HepG2 (cell line): ENCODE results near the gene TPI1. TPM values are rescaled to one million over a fixed set of nuclear protein-coding genes. Genes with fewer than 3 reads are reported as not detected.
A peak's percentile ranks its signal among the peaks of the same experiment; 100 is the strongest.

Experiments
- CSRNP1 ChIP-seq: sonication (generic); formaldehyde crosslinking; IDR thresholded peaks from 2 replicates; pipeline ENCODE4 v1.8.1; 2023; ENCODE audit warnings: mild to moderate bottlenecking, missing genetic modification reagents
- DMAP1 ChIP-seq: IDR thresholded peaks from 2 replicates; pipeline ENCODE4 v1.6.1; 2016
- ETV6 ChIP-seq: sonication (generic); formaldehyde crosslinking; conservative IDR thresholded peaks from 2 replicates; pipeline ENCODE4 v1.4.0; 2020; ENCODE audit warnings: missing genetic modification reagents
- FLYWCH1 ChIP-seq: sonication (generic); formaldehyde crosslinking; IDR thresholded peaks from 2 replicates; pipeline ENCODE4 v1.8.1; 2023; ENCODE audit warnings: mild to moderate bottlenecking, missing genetic modification reagents
- FOXA1 ChIP-seq, 2 experiments: fragments of 450-650 bp in 1 of 2; sonication (generic) in 1 of 2; formaldehyde crosslinking in 1 of 2; IDR thresholded peaks; 2 replicates each; pipeline versions ENCODE4 v1.4.0 to v1.6.1; 2016 to 2020; ENCODE audit warnings: missing genetic modification reagents in 1 of 2
- KDM2A ChIP-seq: sonication (generic); formaldehyde crosslinking; IDR thresholded peaks from 2 replicates; pipeline ENCODE4 v1.4.0; 2020; ENCODE audit warnings: low read depth, missing genetic modification reagents, borderline replicate concordance
- KDM6A ChIP-seq: IDR thresholded peaks from 2 replicates; pipeline ENCODE4 v1.6.1; 2016; ENCODE audit warnings: low read depth
- MTF1 ChIP-seq: sonication (generic); formaldehyde crosslinking; IDR thresholded peaks from 2 replicates; pipeline ENCODE4 v1.5.0; 2020; ENCODE audit warnings: missing genetic modification reagents
- STAT6 ChIP-seq: sonication (generic); formaldehyde crosslinking; IDR thresholded peaks from 2 replicates; pipeline ENCODE4 v1.4.0; 2020; ENCODE audit warnings: missing genetic modification reagents, mild to moderate bottlenecking, borderline replicate concordance
- TFAP4 ChIP-seq: sonication (generic); IDR thresholded peaks from 2 replicates; pipeline ENCODE4 v1.6.1; 2016; ENCODE audit warnings: low read depth, borderline replicate concordance
- THRA ChIP-seq: sonication (generic); formaldehyde crosslinking; IDR thresholded peaks from 2 replicates; pipeline ENCODE4 v1.4.0; 2020; ENCODE audit warnings: missing genetic modification reagents, borderline replicate concordance
- TP53 ChIP-seq: sonication (generic); formaldehyde crosslinking; conservative IDR thresholded peaks from 2 replicates; pipeline ENCODE4 v1.4.0; 2020; ENCODE audit warnings: missing genetic modification reagents
- ZBTB49 ChIP-seq: sonication (generic); formaldehyde crosslinking; IDR thresholded peaks from 2 replicates; pipeline ENCODE4 v1.4.0; 2020; ENCODE audit warnings: missing genetic modification reagents, borderline replicate concordance
- ZNF343 ChIP-seq: sonication (generic); formaldehyde crosslinking; IDR thresholded peaks from 2 replicates; pipeline ENCODE4 v1.4.0; 2020; ENCODE audit warnings: mild to moderate bottlenecking, missing genetic modification reagents
- ZNF460 ChIP-seq: sonication (generic); formaldehyde crosslinking; IDR thresholded peaks from 2 replicates; pipeline ENCODE4 v1.5.1; 2020; ENCODE audit warnings: missing genetic modification reagents, mild to moderate bottlenecking, borderline replicate concordance
- ZNF550 ChIP-seq: sonication (generic); formaldehyde crosslinking; IDR thresholded peaks from 2 replicates; pipeline ENCODE4 v1.4.0; 2020; ENCODE audit warnings: mild to moderate bottlenecking, missing genetic modification reagents, borderline replicate concordance
- polyA plus RNA-seq, 8 experiments: library from polyadenylated mRNA; depleted of rRNA in 3 of 8; stranded (reverse) in 7 of 8; unstranded in 1 of 8; fragments of >200 nt; fragmentation: Illumina TruSeq in 4 of 8; extraction: Trizol in 4 of 8; gene quantifications; 2 replicates each; pipeline versions ENCODE4 v1.2.1 to v1.2.3, GENCODE V29; 2011 to 2016; ENCODE audit warnings: low read depth in 4 of 8, missing spikeins in 1 of 8, mixed read lengths in 1 of 8; ENCODE audit not compliant: insufficient read depth in 1 of 8
- total RNA-seq, 5 experiments: library from RNA; depleted of rRNA; stranded (reverse); fragments of >200 nt; fragmentation: Illumina TruSeq; extraction: Trizol; gene quantifications; 2 replicates each; pipeline ENCODE4 v1.2.3, GENCODE V29; 2016; ENCODE audit warnings: low read depth in 1 of 5

The TPI1 gene
- total and polyA plus RNA-seq, 2 of the 13 experiments (the other 11 are each of a cell fraction or from before 2014, with no cell fraction given) = 945 to 2,535 TPM

GRCh38 chr12:6872073-6873048 lies 5.0 kb downstream of the TPI1 start (continued):
- TF ChIP-seq CSRNP1 (no peak), TFAP4 (peak; percentile 97), ZNF343 (CRISPR knock-in tag) (0 out of 2 replicates have a peak, but pooled peaks have one; percentile 69), KDM6A (CRISPR knock-in tag) (no peak), ZBTB49 (CRISPR knock-in tag) (no peak), FLYWCH1 (CRISPR knock-in tag) (no peak), STAT6 (CRISPR knock-in tag) (no peak), ZNF460 (peak; percentile 48; the same call in 1 of the 2 replicates), ZNF550 (CRISPR knock-in tag) (no peak; the same call in 1 of the 2 replicates), DMAP1 (CRISPR knock-in tag) (peak; percentile 64), THRA (CRISPR knock-in tag) (peak; percentile 66; the same call in 1 of the 2 replicates), KDM2A (peak; percentile 100), TP53 (CRISPR knock-in tag) (peak; percentile 47; the same call in 1 of the 2 replicates), FOXA1 (IDR thresholded peaks at IDR 0.05) (no peak), FOXA1 (CRISPR knock-in tag; IDR thresholded peaks at IDR 0.05) (no peak), ETV6 (no peak; the same call in 1 of the 2 replicates), MTF1 (no peak)
- TF ChIP-seq, all 625 proteins: peak for 263
